Trophoblast cell (in vitro differentiated cells and primary cell): ENCODE results near the gene SULF2. TPM values are rescaled to one million over a fixed set of nuclear protein-coding genes. Genes with fewer than 3 reads are reported as not detected.
"Not testable (repeated sequence)": the region's sequence is repeated elsewhere in the genome, so short reads cannot be mapped to it uniquely, and the experiment has no call there.

Experiments
- DNase-seq, 2 donors: peaks; one replicate each; pipeline ENCODE4 v3.0.0-alpha.2; 2016
- H2AFZ ChIP-seq: 2 replicates; pipeline ENCODE4 v1.6.1; 2013; ENCODE audit warnings: low read length, moderate library complexity, mild to moderate bottlenecking; ENCODE audit not compliant: insufficient read depth, poor library complexity
- H2AK5ac ChIP-seq: 2 replicates; pipeline ENCODE4 v1.6.1; 2013; ENCODE audit warnings: mild to moderate bottlenecking, low read length
- H2BK120ac ChIP-seq: 2 replicates; pipeline ENCODE4 v1.6.1; 2013; ENCODE audit warnings: low read length, mild to moderate bottlenecking, moderate library complexity; ENCODE audit not compliant: insufficient read depth, poor library complexity
- H2BK12ac ChIP-seq: 2 replicates; pipeline ENCODE4 v1.6.1; 2013; ENCODE audit warnings: mild to moderate bottlenecking, low read length, moderate library complexity
- H2BK5ac ChIP-seq: 2 replicates; pipeline ENCODE4 v1.6.1; 2013; ENCODE audit warnings: low read length, low read depth, moderate library complexity, mild to moderate bottlenecking; ENCODE audit not compliant: poor library complexity
- H3K14ac ChIP-seq: 2 replicates; pipeline ENCODE4 v1.6.1; 2013; ENCODE audit warnings: mild to moderate bottlenecking, low read length
- H3K18ac ChIP-seq: 2 replicates; pipeline ENCODE4 v1.6.1; 2013; ENCODE audit warnings: mild to moderate bottlenecking, low read length
- H3K23ac ChIP-seq: 2 replicates; pipeline ENCODE4 v1.6.1; 2013; ENCODE audit warnings: low read length
- H3K27ac ChIP-seq: 2 replicates; pipeline ENCODE4 v1.5.1; 2013; ENCODE audit warnings: low read depth, mild to moderate bottlenecking, inconsistent platforms, low read length, moderate library complexity
- H3K27me3 ChIP-seq: 2 replicates; pipeline ENCODE4 v1.6.1; 2013; ENCODE audit warnings: inconsistent platforms, mild to moderate bottlenecking, low read length, moderate library complexity; ENCODE audit not compliant: insufficient read depth
- H3K36me3 ChIP-seq, 2 experiments: 1 replicate in 1 of 2; 2 replicates in 1 of 2; pipeline ENCODE4 v1.6.1; 2013; ENCODE audit warnings: low read length in 2 of 2, mild to moderate bottlenecking in 2 of 2, moderate library complexity in 1 of 2; ENCODE audit not compliant: insufficient read depth in 2 of 2, control insufficient read depth in 1 of 2
- H3K4ac ChIP-seq: 2 replicates; pipeline ENCODE4 v1.6.1; 2013; ENCODE audit warnings: low read depth, mild to moderate bottlenecking, low read length, moderate library complexity
- H3K4me1 ChIP-seq, 2 experiments: 1 replicate in 1 of 2; 2 replicates in 1 of 2; pipeline ENCODE4 v1.6.1; 2013; ENCODE audit warnings: low read length in 2 of 2, mild to moderate bottlenecking in 2 of 2, moderate library complexity in 1 of 2; ENCODE audit not compliant: insufficient read depth in 2 of 2, control insufficient read depth in 1 of 2
- H3K4me2 ChIP-seq: 2 replicates; pipeline ENCODE4 v1.6.1; 2013; ENCODE audit warnings: inconsistent platforms, mild to moderate bottlenecking, low read length, moderate library complexity
- H3K4me3 ChIP-seq: 2 replicates; pipeline ENCODE4 v1.5.1; 2013; ENCODE audit warnings: mild to moderate bottlenecking, low read depth, low read length, inconsistent platforms
- H3K79me1 ChIP-seq: one replicate; pipeline ENCODE4 v1.6.1; 2013; ENCODE audit warnings: low read length
- H3K79me2 ChIP-seq: 2 replicates; pipeline ENCODE4 v1.6.1; 2013; ENCODE audit warnings: low read length, mild to moderate bottlenecking; ENCODE audit not compliant: control insufficient read depth, insufficient read depth, poor library complexity
- H3K9ac ChIP-seq: 2 replicates; pipeline ENCODE4 v1.6.1; 2013; ENCODE audit warnings: mild to moderate bottlenecking, low read length
- H3K9me3 ChIP-seq: 2 replicates; pipeline ENCODE4 v1.6.1; 2013; ENCODE audit warnings: low read depth, mild to moderate bottlenecking, control low read depth, inconsistent platforms, low read length; ENCODE audit not compliant: insufficient read depth
- H4K12ac ChIP-seq: 2 replicates; pipeline ENCODE4 v1.6.1; 2013; ENCODE audit warnings: low read depth, mild to moderate bottlenecking, low read length, moderate library complexity
- H4K8ac ChIP-seq: 2 replicates; pipeline ENCODE4 v1.6.1; 2013; ENCODE audit warnings: low read depth, mild to moderate bottlenecking, low read length, moderate library complexity
- H4K91ac ChIP-seq: one replicate; pipeline ENCODE4 v1.6.1; 2013; ENCODE audit warnings: low read depth, mild to moderate bottlenecking, low read length, moderate library complexity
- whole genome bisulfite sequencing: extraction: QIAGEN DNeasy Blood & Tissue Kit; methylation state at CpG from one replicate; pipeline ENCODE4 v1.1.7; 2013; ENCODE audit warnings: missing lambda C conversion rate; ENCODE audit not compliant: insufficient read length, insufficient coverage; ENCODE audit errors: extremely low coverage; 5-methylcytosine and 5-hydroxymethylcytosine counted together
- polyA plus RNA-seq: library from polyadenylated mRNA; stranded (reverse); fragments of 200-250 nt; gene quantifications from 2 replicates; pipeline ENCODE4 v1.2.3, GENCODE V29; 2013

The SULF2 gene
- polyA plus RNA-seq: 50.7 and 52.8 TPM in 2 replicates

GRCh38 chr20:47785311-47785853, at the start of gene SULF2:
TSS of gene SULF2 (minus strand) at chr20:47785481. CDS start at chr20:47757363, 28,118 bp downstream.
- peak within 1 kb of the TSS; percentile 66 for H2AFZ ChIP-seq

DNA sequence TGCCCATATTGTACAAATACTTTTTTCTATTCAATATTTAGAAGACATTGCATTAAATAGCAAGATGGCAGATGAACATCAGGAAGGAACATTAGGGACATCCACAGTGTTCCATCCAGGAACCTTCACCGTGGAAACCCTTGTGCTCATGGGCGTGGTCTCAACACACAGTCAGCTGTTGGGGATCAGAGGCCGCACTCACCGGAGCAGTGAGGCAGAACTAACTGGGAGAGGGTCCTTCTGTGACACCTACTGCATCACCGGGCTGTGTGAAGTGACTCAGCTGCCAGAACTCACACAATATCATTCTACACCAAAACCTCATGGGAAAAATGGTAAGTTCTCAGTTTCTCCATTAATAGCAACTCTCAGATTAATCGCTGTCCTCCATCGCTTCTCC, 46.4 kb upstream of the SULF2 start:
- no CpG with 5 or more reads among the region's 7 CpGs for WGBS
- H2BK12ac ChIP-seq, H3K36me3 ChIP-seq, DNase-seq, H3K27me3 ChIP-seq, H4K8ac ChIP-seq, H3K9ac ChIP-seq, H2BK5ac ChIP-seq, H3K79me1 ChIP-seq, H2BK120ac ChIP-seq, H4K12ac ChIP-seq, H3K79me2 ChIP-seq, H2AFZ ChIP-seq, H4K91ac ChIP-seq, H3K18ac ChIP-seq, H3K4me3 ChIP-seq, H3K4me2 ChIP-seq, H2AK5ac ChIP-seq, H3K9me3 ChIP-seq, H3K4ac ChIP-seq, H3K27ac ChIP-seq, H3K4me1 ChIP-seq, H3K23ac ChIP-seq, H3K14ac ChIP-seq: not testable (repeated sequence)

More at GRCh38 chr20:47785311-47785853, at the start of gene SULF2:
- H3K9me3 ChIP-seq: no peaks in the 10 kb centered on the region
- H4K8ac ChIP-seq: peak within 1 kb of the TSS; percentile 44
- H4K91ac ChIP-seq: peak within 1 kb of the TSS; percentile 41
- WGBS: no CpG with 5 or more reads among the region's 82 CpGs
- peak within 1 kb of the TSS; percentile 62 for H2BK120ac ChIP-seq
- DNase-seq: no peak
- H2BK12ac ChIP-seq: no peak within 1 kb of the TSS
- peak within 1 kb of the TSS; percentile 73 for H3K9ac ChIP-seq
- H3K4me3 ChIP-seq: peak within 1 kb of the TSS; percentile 71
- H3K36me3 ChIP-seq: no peaks in the 10 kb centered on the region
- peak within 1 kb of the TSS; percentile 83 for H3K4me2 ChIP-seq
- H3K4me1 ChIP-seq: peaks cover 7 to 10% of the 10 kb centered on the region in 2 experiments
- H4K12ac ChIP-seq: peak within 1 kb of the TSS; percentile 38
- H3K14ac ChIP-seq: peak within 1 kb of the TSS; percentile 42
- H2AK5ac ChIP-seq: no peak within 1 kb of the TSS
- H3K27ac ChIP-seq: peak within 1 kb of the TSS; percentile 20
- peaks cover 2% of the 10 kb centered on the region for H3K79me2 ChIP-seq
- H3K79me1 ChIP-seq: peaks cover 5% of the 10 kb centered on the region
- no peaks in the 10 kb centered on the region for H3K27me3 ChIP-seq
- H3K4ac ChIP-seq: no peak within 1 kb of the TSS
- peak within 1 kb of the TSS; percentile 85 for H3K18ac ChIP-seq
- no peak within 1 kb of the TSS for H3K23ac ChIP-seq
- no peak within 1 kb of the TSS for H2BK5ac ChIP-seq

DNA sequence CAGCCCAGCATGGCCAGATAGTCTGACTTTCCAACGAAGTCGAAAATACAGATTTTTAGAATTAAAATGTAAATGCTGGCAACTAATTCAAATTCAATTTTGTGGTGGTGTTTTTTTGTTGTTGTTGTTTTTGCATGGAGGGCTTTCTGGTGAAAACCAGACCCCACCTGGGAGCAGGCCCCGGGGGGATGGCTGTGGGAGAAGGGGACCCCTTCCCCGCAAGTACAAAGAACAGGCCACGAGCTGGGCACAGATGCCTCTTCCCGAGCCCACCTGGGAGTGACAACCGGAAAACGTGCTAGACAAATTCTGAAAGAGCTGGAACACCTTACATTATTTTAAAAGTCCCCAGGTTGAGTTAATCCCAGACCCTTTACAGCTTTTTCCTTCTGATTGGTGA, 41.4 kb upstream of the SULF2 start:
- not testable (repeated sequence) for H4K91ac ChIP-seq, H3K27me3 ChIP-seq, DNase-seq, H2BK12ac ChIP-seq, H3K4me2 ChIP-seq, H3K79me1 ChIP-seq, H3K23ac ChIP-seq, H2AK5ac ChIP-seq, H3K18ac ChIP-seq, H4K12ac ChIP-seq, H2BK5ac ChIP-seq, H3K79me2 ChIP-seq, H3K36me3 ChIP-seq, H3K4ac ChIP-seq, H3K4me3 ChIP-seq, H3K27ac ChIP-seq, H2AFZ ChIP-seq, H4K8ac ChIP-seq, H3K9me3 ChIP-seq, H2BK120ac ChIP-seq, H3K4me1 ChIP-seq, H3K14ac ChIP-seq, H3K9ac ChIP-seq
- no CpG with 5 or more reads among the region's 8 CpGs for WGBS

GRCh38 chr20:47826006-47826405, 40.7 kb upstream of the SULF2 start:
- not testable (repeated sequence) for H3K27ac ChIP-seq, H4K91ac ChIP-seq, H2BK12ac ChIP-seq, H3K4me1 ChIP-seq, H3K9me3 ChIP-seq, H3K4me2 ChIP-seq, H3K23ac ChIP-seq, H3K79me2 ChIP-seq, H3K36me3 ChIP-seq, H2AFZ ChIP-seq, H2AK5ac ChIP-seq, DNase-seq, H3K14ac ChIP-seq, H3K79me1 ChIP-seq, H3K9ac ChIP-seq, H3K4ac ChIP-seq, H3K18ac ChIP-seq, H2BK5ac ChIP-seq, H2BK120ac ChIP-seq, H3K27me3 ChIP-seq, H4K12ac ChIP-seq, H4K8ac ChIP-seq, H3K4me3 ChIP-seq
- no CpG with 5 or more reads among the region's 18 CpGs for WGBS
